Mesenchymal stem cell (in vitro differentiated cells and primary cell): Measurements from ENCODE around the gene HSP90AA1.

Source experiments
- DNase-seq: peaks from one replicate; pipeline ENCODE4 v3.0.0-alpha.2; 2013
- H2AFZ ChIP-seq: one replicate; pipeline ENCODE4 v1.6.1; 2013; ENCODE audit warnings: low read depth, mild to moderate bottlenecking, control low read depth, inconsistent platforms, low read length, moderate library complexity
- H2AK5ac ChIP-seq: 2 replicates; pipeline ENCODE4 v1.6.1; 2013; ENCODE audit warnings: low read length, moderate library complexity, mild to moderate bottlenecking, inconsistent platforms; ENCODE audit not compliant: severe bottlenecking
- H2BK120ac ChIP-seq: one replicate; pipeline ENCODE4 v1.6.1; 2013; ENCODE audit warnings: low read depth, mild to moderate bottlenecking, inconsistent platforms, low read length, moderate library complexity
- H2BK12ac ChIP-seq, 2 experiments: one replicate each; pipeline ENCODE4 v1.6.1; 2013; ENCODE audit warnings: inconsistent platforms in 2 of 2, low read length in 2 of 2, mild to moderate bottlenecking in 2 of 2, moderate library complexity in 2 of 2, control low read depth in 1 of 2
- H2BK15ac ChIP-seq: one replicate; pipeline ENCODE4 v1.6.1; 2013; ENCODE audit warnings: mild to moderate bottlenecking, low read depth, inconsistent platforms; ENCODE audit not compliant: poor library complexity, severe bottlenecking
- H2BK5ac ChIP-seq: 2 replicates; pipeline ENCODE4 v1.6.1; 2013; ENCODE audit warnings: low read depth, mild to moderate bottlenecking, low read length, control low read depth, inconsistent platforms; ENCODE audit not compliant: poor library complexity, severe bottlenecking
- H3K14ac ChIP-seq, 2 experiments: one replicate each; pipeline ENCODE4 v1.6.1; 2013; ENCODE audit warnings: inconsistent platforms in 2 of 2, low read length in 2 of 2, control low read depth in 1 of 2, mild to moderate bottlenecking in 1 of 2, moderate library complexity in 1 of 2
- H3K18ac ChIP-seq, 2 experiments: one replicate each; pipeline ENCODE4 v1.6.1; 2013; ENCODE audit warnings: inconsistent platforms in 2 of 2, low read length in 2 of 2, control low read depth in 1 of 2, low read depth in 1 of 2, mild to moderate bottlenecking in 1 of 2
- H3K23ac ChIP-seq, 2 experiments: one replicate each; pipeline ENCODE4 v1.6.1; 2013; ENCODE audit warnings: inconsistent platforms in 2 of 2, low read length in 2 of 2, mild to moderate bottlenecking in 2 of 2, moderate library complexity in 2 of 2, control low read depth in 1 of 2
- H3K27ac ChIP-seq: 2 replicates; pipeline ENCODE4 v1.5.1; 2013; ENCODE audit warnings: mild to moderate bottlenecking, moderate library complexity, low read length, control low read depth, inconsistent platforms; ENCODE audit not compliant: poor library complexity, severe bottlenecking
- H3K27me3 ChIP-seq, 2 experiments: 2 replicates each; pipeline versions ENCODE4 v1.6.1 to v1.7.0; 2013; ENCODE audit warnings: low read length in 2 of 2, mild to moderate bottlenecking in 2 of 2, moderate library complexity in 2 of 2, control low read depth in 1 of 2, inconsistent platforms in 1 of 2; ENCODE audit not compliant: control insufficient read depth in 1 of 2, insufficient read depth in 1 of 2
- H3K36me3 ChIP-seq, 2 experiments: 2 replicates each; pipeline versions ENCODE4 v1.6.1 to v1.7.0; 2013; ENCODE audit warnings: low read length in 2 of 2, control low read depth in 1 of 2, inconsistent platforms in 1 of 2, low read depth in 1 of 2, mild to moderate bottlenecking in 1 of 2; ENCODE audit not compliant: insufficient read depth in 2 of 2, control insufficient read depth in 1 of 2
- H3K4ac ChIP-seq, 2 experiments: one replicate each; pipeline ENCODE4 v1.6.1; 2013; ENCODE audit warnings: inconsistent platforms in 2 of 2, low read length in 2 of 2, mild to moderate bottlenecking in 2 of 2, moderate library complexity in 2 of 2, control low read depth in 1 of 2, low read depth in 1 of 2
- H3K4me1 ChIP-seq: 2 replicates; pipeline ENCODE4 v1.6.1; 2013; ENCODE audit warnings: low read depth, low read length, control low read depth; ENCODE audit not compliant: control insufficient read depth, insufficient read depth
- H3K4me2 ChIP-seq: 2 replicates; pipeline ENCODE4 v1.6.1; 2013; ENCODE audit warnings: low read length, mild to moderate bottlenecking, inconsistent platforms; ENCODE audit not compliant: poor library complexity, severe bottlenecking
- H3K4me3 ChIP-seq, 2 experiments: 2 replicates each; pipeline versions ENCODE4 v1.5.1 to v1.7.0; 2013; ENCODE audit warnings: low read length in 2 of 2, mild to moderate bottlenecking in 2 of 2, control low read depth in 1 of 2, low read depth in 1 of 2; ENCODE audit not compliant: insufficient read depth in 1 of 2
- H3K79me1 ChIP-seq: replicated peaks from 2 replicates; pipeline ENCODE4 v1.6.1; 2013; ENCODE audit warnings: mild to moderate bottlenecking, control low read depth, low read length, inconsistent platforms; ENCODE audit not compliant: poor library complexity, severe bottlenecking
- H3K9ac ChIP-seq: 2 replicates; pipeline ENCODE4 v1.7.0; 2013; ENCODE audit warnings: mild to moderate bottlenecking, low read length, moderate library complexity
- H3K9me3 ChIP-seq: 2 replicates; pipeline ENCODE4 v1.7.0; 2013; ENCODE audit warnings: mild to moderate bottlenecking, low read length; ENCODE audit not compliant: control insufficient read depth
- H4K8ac ChIP-seq: one replicate; pipeline ENCODE4 v1.6.1; 2013; ENCODE audit warnings: inconsistent platforms, mild to moderate bottlenecking, low read length, moderate library complexity
- H4K91ac ChIP-seq: one replicate; pipeline ENCODE4 v1.6.1; 2013; ENCODE audit warnings: mild to moderate bottlenecking, low read length, inconsistent platforms
- WGBS: methylation state at CpG from one replicate; pipeline ENCODE4 v1.1.7; 2013; ENCODE audit warnings: mixed read lengths; 5-methylcytosine and 5-hydroxymethylcytosine counted together

HSP90AA1 gene

GRCh38 chr14:102044566-102044965, 42.3 kb downstream of the HSP90AA1 start:
- no peaks in the 10 kb centered on the region for H3K27me3 ChIP-seq
- H3K27ac ChIP-seq: no peak overlapping the region
- H3K4me2 ChIP-seq: no peak overlapping the region
- no peak overlapping the region for H2BK12ac ChIP-seq
- no peak overlapping the region for H2AK5ac ChIP-seq
- no peak overlapping the region for H3K4ac ChIP-seq
- H3K4me1 ChIP-seq: no peaks in the 10 kb centered on the region
- H3K18ac ChIP-seq: no peak overlapping the region
- no peak overlapping the region for H3K4me3 ChIP-seq
- peaks cover 91 to 94% of the 10 kb centered on the region in 2 experiments for H3K36me3 ChIP-seq
- H2AFZ ChIP-seq: no peak overlapping the region
- no peak overlapping the region for H4K8ac ChIP-seq
- no peak overlapping the region for H2BK120ac ChIP-seq
- H3K79me1 ChIP-seq: peaks cover 26% of the 10 kb centered on the region
- no peak for DNase-seq
- no peak overlapping the region for H3K14ac ChIP-seq
- H3K9me3 ChIP-seq: no peaks in the 10 kb centered on the region
- H4K91ac ChIP-seq: no peak overlapping the region
- H2BK15ac ChIP-seq: no peak overlapping the region
- 96% methylated on average over 12 of the region's 13 CpGs for WGBS
- H3K9ac ChIP-seq: no peak overlapping the region
- H3K23ac ChIP-seq: no peak overlapping the region
- H2BK5ac ChIP-seq: no peak overlapping the region

GRCh38 chr14:102043251-102044025, 43.4 kb downstream of the HSP90AA1 start:
- no peak for DNase-seq
- H3K27ac ChIP-seq: no peak overlapping the region
- peaks cover 91 to 94% of the 10 kb centered on the region in 2 experiments for H3K36me3 ChIP-seq
- no peak overlapping the region for H2BK12ac ChIP-seq
- no peak overlapping the region for H3K4ac ChIP-seq
- no peak overlapping the region for H3K23ac ChIP-seq
- H2AFZ ChIP-seq: no peak overlapping the region
- peaks cover 25% of the 10 kb centered on the region for H3K79me1 ChIP-seq
- no peaks in the 10 kb centered on the region for H3K9me3 ChIP-seq
- no peak overlapping the region for H4K8ac ChIP-seq
- H3K9ac ChIP-seq: peak overlapping the region; percentile 36
- H3K4me1 ChIP-seq: no peaks in the 10 kb centered on the region
- H3K4me3 ChIP-seq: peak overlapping the region in 1 of 2 experiments; percentile 8
- no peak overlapping the region for H3K4me2 ChIP-seq
- no peak overlapping the region for H2BK15ac ChIP-seq
- no peak overlapping the region for H2AK5ac ChIP-seq
- H2BK5ac ChIP-seq: no peak overlapping the region
- WGBS: 98% methylated on average over 20 of the region's 22 CpGs
- H3K14ac ChIP-seq: no peak overlapping the region
- H3K18ac ChIP-seq: no peak overlapping the region
- H3K27me3 ChIP-seq: no peaks in the 10 kb centered on the region
- H2BK120ac ChIP-seq: no peak overlapping the region
- no peak overlapping the region for H4K91ac ChIP-seq

GRCh38 chr14:102042699-102043098, 44.1 kb downstream of the HSP90AA1 start:
- Histone ChIP-seq H3K27me3 (no peaks in the 10 kb centered on the region), H3K23ac (no peak overlapping the region)

GRCh38 chr14:102040153-102040552, 46.7 kb downstream of the HSP90AA1 start:
- Histone ChIP-seq H4K8ac (no peak overlapping the region), H3K23ac (no peak overlapping the region), H3K4me2 (no peak overlapping the region), H2BK15ac (no peak overlapping the region), H3K14ac (no peak overlapping the region), H3K4ac (no peak overlapping the region), H3K27ac (no peak overlapping the region), H2AFZ (no peak overlapping the region), H2BK12ac (no peak overlapping the region), H3K9me3 (no peaks in the 10 kb centered on the region), H2BK120ac (no peak overlapping the region), H3K79me1 (peaks cover 35% of the 10 kb centered on the region), H2AK5ac (no peak overlapping the region), H4K91ac (no peak overlapping the region), H3K36me3 (peaks cover 86 to 100% of the 10 kb centered on the region in 2 experiments), H3K18ac (no peak overlapping the region), H3K27me3 (no peaks in the 10 kb centered on the region), H3K9ac (no peak overlapping the region), H3K4me3 (no peak overlapping the region), H2BK5ac (no peak overlapping the region), H3K4me1 (no peaks in the 10 kb centered on the region)
- no peak for DNase-seq
- 91% methylated on average over 13 of the region's 13 CpGs for WGBS

More at GRCh38 chr14:102042699-102043098, 44.1 kb downstream of the HSP90AA1 start:
- no peak overlapping the region for H3K4me2 ChIP-seq
- H4K8ac ChIP-seq: no peak overlapping the region
- no peak overlapping the region for H2AFZ ChIP-seq
- no peak overlapping the region for H3K4ac ChIP-seq
- H3K14ac ChIP-seq: no peak overlapping the region
- H3K4me1 ChIP-seq: no peaks in the 10 kb centered on the region
- no peak overlapping the region for H4K91ac ChIP-seq
- no peak overlapping the region for H3K9ac ChIP-seq
- H2BK12ac ChIP-seq: no peak overlapping the region
- H3K79me1 ChIP-seq: peaks cover 28% of the 10 kb centered on the region
- no peak overlapping the region for H2AK5ac ChIP-seq
- H3K36me3 ChIP-seq: peaks cover 91 to 94% of the 10 kb centered on the region in 2 experiments
- H3K18ac ChIP-seq: no peak overlapping the region
- DNase-seq: no peak
- H3K9me3 ChIP-seq: no peaks in the 10 kb centered on the region
- H2BK15ac ChIP-seq: no peak overlapping the region
- WGBS: 97% methylated on average over 9 of the region's 9 CpGs
- no peak overlapping the region for H3K4me3 ChIP-seq
- H3K27ac ChIP-seq: no peak overlapping the region
- no peak overlapping the region for H2BK120ac ChIP-seq
- no peak overlapping the region for H2BK5ac ChIP-seq
